GM15510 (cell line): ENCODE measurements around the gene RHOBTB3.

Experiments used
- POLR2A ChIP-seq: IDR thresholded peaks from 3 replicates; pipeline ENCODE4 v1.6.1; 2011; ENCODE audit warnings: borderline replicate concordance; ENCODE audit not compliant: insufficient read length; ENCODE audit errors: extremely low read depth

RHOBTB3 gene

DNA sequence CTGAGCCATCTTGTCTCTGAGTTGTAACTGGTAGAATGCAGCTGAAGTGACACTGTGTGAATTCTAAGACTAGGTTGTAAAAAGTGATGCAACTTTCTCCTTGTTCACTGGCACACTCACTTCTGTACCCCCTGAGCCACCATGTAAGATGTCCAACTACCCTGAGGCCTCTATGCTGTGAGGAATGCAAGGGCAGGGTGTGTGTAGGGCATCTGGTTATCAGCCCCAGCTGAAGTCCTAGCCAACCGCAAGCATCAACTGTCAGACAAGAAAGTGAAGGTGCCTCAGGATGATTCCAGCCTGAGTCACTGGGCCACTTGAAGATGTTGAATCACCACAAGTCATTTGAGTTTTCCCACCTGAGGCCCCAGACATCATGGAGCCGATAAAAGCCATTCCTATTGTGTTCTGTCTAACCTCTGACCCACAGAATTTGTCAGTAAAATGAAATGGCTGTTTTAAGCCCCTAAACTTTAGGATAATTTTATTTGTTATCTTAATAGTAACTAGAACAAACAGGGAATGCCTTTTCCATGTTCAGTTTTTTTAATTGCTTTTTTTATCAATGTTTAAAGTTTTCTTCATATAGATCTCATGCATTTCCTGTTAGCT, 18.7 kb upstream of the RHOBTB3 start:
- TF ChIP-seq POLR2A = no peak

GRCh38 chr5:95713960-95714710, 17.0 kb upstream of the RHOBTB3 start:
- no peak for TF ChIP-seq POLR2A

DNA sequence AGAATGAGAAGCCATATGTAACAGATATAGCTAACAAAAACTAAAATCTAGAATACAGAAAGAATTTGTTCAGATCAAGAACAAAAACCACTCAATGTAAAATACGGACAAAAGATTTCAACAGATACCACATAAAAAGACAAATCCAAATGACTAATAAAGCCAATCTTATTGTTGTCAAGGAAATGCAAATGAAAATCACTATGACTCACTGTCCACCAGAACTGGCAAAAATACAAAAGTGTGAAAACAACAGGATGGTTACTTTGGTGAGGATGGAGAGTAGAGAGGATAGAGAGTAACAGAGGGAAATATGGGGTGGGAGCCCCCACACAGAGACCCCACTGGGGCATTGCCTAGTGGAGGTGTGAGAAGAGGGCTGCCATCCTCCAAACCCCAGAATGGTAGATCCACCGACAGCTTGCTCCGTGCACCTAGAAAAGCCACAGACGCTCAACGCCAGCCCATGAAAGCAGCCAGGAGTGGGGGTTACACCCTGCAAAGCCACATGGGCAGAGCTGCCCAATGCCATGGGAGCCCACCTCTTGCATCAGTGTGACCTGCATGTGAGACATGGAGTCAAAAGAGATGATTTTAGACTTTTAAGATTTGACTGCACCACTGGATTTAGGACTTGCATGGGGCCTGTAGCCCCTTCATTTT, 15.2 kb upstream of the RHOBTB3 start:
- TF ChIP-seq POLR2A = no peak

DNA sequence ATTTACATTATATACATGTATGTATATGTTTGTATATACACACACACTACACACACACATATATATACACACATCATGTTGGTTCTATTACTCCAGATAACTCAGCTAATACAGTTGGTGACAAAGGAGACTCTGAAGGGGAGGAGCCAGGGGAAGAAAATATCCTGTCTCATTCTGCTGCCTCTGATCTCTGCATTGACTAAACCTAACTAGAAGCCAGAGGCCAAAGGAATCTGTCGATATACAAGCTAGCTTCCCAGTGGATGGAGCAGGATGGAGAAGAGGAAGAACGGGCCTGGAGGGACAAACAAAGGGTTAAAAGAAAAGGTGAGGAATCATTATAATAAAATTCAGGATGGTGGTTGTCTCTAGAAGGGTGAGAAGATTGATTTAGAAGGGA, 13.7 kb upstream of the RHOBTB3 start:
- TF ChIP-seq POLR2A = no peak

DNA sequence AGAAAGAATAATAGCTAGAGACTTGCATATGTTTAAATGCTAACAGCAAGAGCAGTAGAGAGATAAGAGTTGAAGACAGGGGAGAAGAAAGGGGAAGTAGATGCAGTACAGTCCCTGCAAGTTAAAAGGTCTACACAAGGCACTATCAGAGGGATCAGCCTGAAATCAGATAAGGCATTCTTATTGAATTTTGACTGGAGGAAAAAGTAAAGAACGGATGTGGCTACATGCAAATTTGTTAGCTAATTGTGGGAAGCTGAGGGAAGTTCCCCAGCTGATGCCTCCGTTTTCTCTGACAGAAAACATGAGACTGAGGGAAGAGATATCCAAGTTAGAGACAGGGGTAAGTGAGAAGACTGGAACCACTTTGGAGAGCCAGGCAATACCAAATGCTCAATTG, 12.9 kb upstream of the RHOBTB3 start:
- TF ChIP-seq POLR2A = no peak

GRCh38 chr5:95718738-95719137, 12.4 kb upstream of the RHOBTB3 start:
- no peak for TF ChIP-seq POLR2A

DNA sequence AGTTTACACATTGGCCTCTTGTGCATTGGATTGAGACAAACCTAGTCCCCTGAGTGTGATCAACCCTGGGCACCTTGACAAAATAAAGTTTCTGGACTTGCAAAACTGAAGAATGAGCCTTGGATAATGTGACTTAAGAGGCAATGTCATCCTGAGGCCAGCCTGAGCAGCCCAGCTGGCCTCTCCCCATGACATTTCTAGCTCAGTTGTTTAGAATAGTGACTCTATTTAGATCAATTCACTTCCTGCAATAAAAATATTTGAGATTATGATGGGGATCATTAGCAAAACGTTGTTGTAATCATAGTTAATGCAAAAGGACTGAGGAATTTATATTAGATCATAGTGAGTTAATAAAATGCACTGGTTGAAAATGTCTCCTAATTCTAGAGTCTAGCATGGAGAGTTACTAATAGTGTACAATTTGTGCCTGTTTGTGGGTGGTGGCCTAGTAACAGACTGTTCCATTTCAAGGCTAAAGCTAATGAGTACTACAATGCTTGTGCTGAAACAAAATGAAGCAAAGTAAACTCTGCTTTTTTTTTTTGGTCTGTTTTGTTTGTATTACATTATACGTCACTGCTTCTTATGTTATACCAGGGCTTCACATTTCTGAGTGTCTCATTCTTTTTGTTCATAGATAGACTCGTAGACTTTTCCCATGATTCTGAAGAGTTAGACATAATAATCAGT, 10.9 kb upstream of the RHOBTB3 start:
- no peak for TF ChIP-seq POLR2A

GRCh38 chr5:95721582-95722295, 9.4 kb upstream of the RHOBTB3 start:
- TF ChIP-seq POLR2A = no peak

DNA sequence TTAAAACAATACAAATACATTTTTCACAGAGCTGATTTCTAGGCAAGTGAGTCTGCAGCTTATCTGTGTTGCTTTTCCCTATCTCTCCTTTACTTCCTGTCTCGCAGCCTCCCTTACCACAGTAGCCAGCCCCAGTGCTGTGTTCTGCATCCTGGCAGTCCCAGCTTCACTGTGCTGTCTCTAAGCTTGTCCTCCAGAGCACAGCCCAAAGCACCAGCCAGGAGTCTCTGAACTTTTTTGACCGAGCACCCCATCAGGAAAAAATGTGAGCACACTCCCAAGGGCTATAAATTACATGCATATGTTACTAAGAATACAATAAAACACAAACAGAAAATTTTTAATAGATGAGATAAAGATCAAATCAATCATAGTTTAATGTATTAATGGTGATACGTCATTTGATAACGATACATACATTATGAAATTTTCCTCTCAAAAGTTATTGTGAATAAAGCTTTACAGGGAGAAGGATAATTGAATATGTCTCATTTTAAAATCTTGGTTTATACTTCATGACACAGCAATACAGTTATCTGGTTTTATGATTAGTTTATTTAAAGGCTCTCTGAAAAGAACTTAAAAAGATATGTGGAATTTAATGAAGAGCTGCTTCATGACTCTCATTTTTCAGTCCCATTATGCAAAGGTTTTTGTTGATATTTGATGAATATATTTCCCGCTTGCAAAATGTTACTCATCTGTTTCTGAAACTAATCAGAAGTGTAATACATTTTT, 7.3 kb upstream of the RHOBTB3 start:
- no peak for TF ChIP-seq POLR2A

GRCh38 chr5:95725071-95725820, 5.9 kb upstream of the RHOBTB3 start:
- no peak for TF ChIP-seq POLR2A

GRCh38 chr5:95725937-95726810, 5.0 kb upstream of the RHOBTB3 start:
- no peak for TF ChIP-seq POLR2A
